Measurements from ENCODE around the gene LSP1. TPM values are rescaled to one million over a fixed set of nuclear protein-coding genes. Genes with fewer than 3 reads are reported as not detected.

The LSP1 gene
- total RNA-seq, 1 experiment from 2014 or later: 0.90 TPM

DNA sequence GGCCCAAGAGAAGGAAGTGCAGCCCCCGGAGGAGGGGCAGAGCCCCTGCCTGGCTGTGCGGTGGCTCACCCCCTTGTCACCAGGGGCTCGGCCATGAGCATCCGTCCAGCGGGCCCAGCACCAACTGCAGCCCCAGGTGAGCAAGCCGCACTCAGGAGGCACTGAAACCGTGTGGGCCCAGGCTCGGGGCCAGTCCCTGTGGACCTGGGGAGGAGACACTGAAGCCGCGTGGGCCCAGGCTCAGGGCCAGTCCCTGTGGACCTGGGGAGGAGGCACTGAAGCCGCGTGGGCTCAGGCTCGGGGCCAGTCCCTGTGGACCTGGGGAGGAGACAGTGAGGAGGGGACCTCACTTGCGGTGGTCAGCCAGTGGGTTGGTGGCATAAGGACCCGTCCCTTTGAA lies 13.9 kb downstream of the LSP1 start:
- H3K36me3 ChIP-seq (ENCODE audit: control insufficient read depth, insufficient read depth, low read length): no peaks in the 10 kb centered on the region
- TF ChIP-seq TCF7L2 (IDR thresholded peaks at IDR 0.05; ENCODE audit: low read depth, low read length) (no peak), REST (IDR thresholded peaks at IDR 0.05; ENCODE audit: insufficient read depth in 1 of 2, low read depth in 2 of 2, low read length in 1 of 2) (no peak), CTCF (IDR thresholded peaks at IDR 0.05) (no peak), POLR2AphosphoS5 (IDR thresholded peaks at IDR 0.05; ENCODE audit: low read depth, low read length) (no peak), SIN3A (IDR thresholded peaks at IDR 0.05; ENCODE audit: borderline replicate concordance, insufficient read depth, low read depth, low read length) (no peak)
- no peak for ATAC-seq
- H3K9me3 ChIP-seq (ENCODE audit: control insufficient read depth, insufficient read depth, low read depth, low read length): no peaks in the 10 kb centered on the region
- no peak overlapping the region for H3K27ac ChIP-seq (ENCODE audit: low read length)
- H3K4me3 ChIP-seq (ENCODE audit: low read depth in 2 of 2, low read length in 2 of 2): no peak overlapping the region
- H3K27me3 ChIP-seq (ENCODE audit: control insufficient read depth, insufficient read depth, low read length): no peaks in the 10 kb centered on the region
- CTCF ChIA-PET: interaction anchor here (0.7 kb wide), 1 partner anchor 606 kb away, joined by 11 read pairs; no protein-coding TSS in a partner anchor
- H3K4me1 ChIP-seq (ENCODE audit: control insufficient read depth, insufficient read depth, low read length): peaks cover 22% of the 10 kb centered on the region
- in situ Hi-C loops (cut with HindIII; ENCODE audit: low pct_unique_long_range_greater_than_20kb, low sequenced_read_pairs): no loop called here
- no peak for DNase-seq (ENCODE audit: low read depth, low spot score)
- intact Hi-C loops (cut with micrococcal nuclease; ENCODE audit: unreplicated experiment): no loop called here
- BruUV-seq (replicated peaks): no TSS peak
- POLR2A ChIA-PET: no interaction called here

- no peak for TF ChIP-seq SIN3A (IDR thresholded peaks at IDR 0.05; ENCODE audit: borderline replicate concordance, insufficient read depth, low read depth, low read length)
- no peak for TF ChIP-seq TCF7L2 (IDR thresholded peaks at IDR 0.05; ENCODE audit: low read depth, low read length)
- TF ChIP-seq POLR2AphosphoS5 (IDR thresholded peaks at IDR 0.05; ENCODE audit: low read depth, low read length): no peak
- no peak for TF ChIP-seq REST (IDR thresholded peaks at IDR 0.05; ENCODE audit: insufficient read depth in 1 of 2, low read depth in 2 of 2, low read length in 1 of 2)
- no peak for TF ChIP-seq CTCF (IDR thresholded peaks at IDR 0.05)
- in situ Hi-C loops (cut with HindIII; ENCODE audit: low pct_unique_long_range_greater_than_20kb, low sequenced_read_pairs) (no loop called here), intact Hi-C loops (cut with micrococcal nuclease; ENCODE audit: unreplicated experiment) (no loop called here)
- Histone ChIP-seq H3K4me1 (ENCODE audit: control insufficient read depth, insufficient read depth, low read length) (peaks cover 24% of the 10 kb centered on the region), H3K27me3 (ENCODE audit: control insufficient read depth, insufficient read depth, low read length) (no peaks in the 10 kb centered on the region), H3K4me3 (ENCODE audit: low read depth in 2 of 2, low read length in 2 of 2) (no peak overlapping the region), H3K27ac (ENCODE audit: low read length) (no peak overlapping the region), H3K36me3 (ENCODE audit: control insufficient read depth, insufficient read depth, low read length) (no peaks in the 10 kb centered on the region), H3K9me3 (ENCODE audit: control insufficient read depth, insufficient read depth, low read depth, low read length) (no peaks in the 10 kb centered on the region)
- ChIA-PET POLR2A (no interaction called here), CTCF (no interaction called here)
- DNase-seq (ENCODE audit: low read depth, low spot score) (no peak), ATAC-seq (no peak)
- BruUV-seq (replicated peaks): no TSS peak
These were observed 14.5 kb downstream of the LSP1 start for GRCh38 chr11:1867381-1867780.

All from Panc1 (cell line).